Measurements from ENCODE around the gene ABHD2.

DNA sequence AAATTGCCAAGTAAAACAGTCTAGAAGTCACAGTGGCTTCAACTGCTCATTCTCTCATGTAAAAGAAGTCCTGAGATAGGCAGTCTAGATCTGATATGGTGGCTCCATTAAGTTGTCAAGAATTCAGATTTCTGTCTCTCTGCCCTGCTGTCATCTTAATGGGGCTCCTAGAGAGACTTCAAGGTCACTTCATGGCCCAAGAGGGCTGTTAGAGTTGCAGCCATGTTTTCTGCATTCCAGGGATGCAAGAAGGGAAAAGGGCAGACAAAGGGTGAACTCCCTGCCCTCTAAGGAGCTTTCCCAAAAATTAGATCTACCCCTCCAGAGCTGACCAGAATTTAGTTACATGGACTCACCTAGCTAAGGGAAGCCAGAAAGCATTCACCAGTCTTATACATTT, 23.1 kb downstream of the ABHD2 start:
- TF ChIP-seq, protein P1, sequence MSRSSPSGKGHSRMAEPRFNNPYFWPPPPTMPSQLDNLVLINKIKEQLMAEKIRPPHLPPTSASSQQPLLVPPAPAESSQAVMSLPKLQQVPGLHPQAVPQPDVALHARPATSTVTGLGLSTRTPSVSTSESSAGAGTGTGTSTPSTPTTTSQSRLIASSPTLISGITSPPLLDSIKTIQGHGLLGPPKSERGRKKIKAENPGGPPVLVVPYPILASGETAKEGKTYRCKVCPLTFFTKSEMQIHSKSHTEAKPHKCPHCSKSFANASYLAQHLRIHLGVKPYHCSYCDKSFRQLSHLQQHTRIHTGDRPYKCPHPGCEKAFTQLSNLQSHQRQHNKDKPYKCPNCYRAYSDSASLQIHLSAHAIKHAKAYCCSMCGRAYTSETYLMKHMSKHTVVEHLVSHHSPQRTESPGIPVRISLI (tag by site-specific recombination; IDR thresholded peaks at IDR 0.05) = no peak
- TF ChIP-seq ZNF274 (IDR thresholded peaks at IDR 0.05; ENCODE audit: low read length) = no peak
- TF ChIP-seq ZNF274 (tag by site-specific recombination; IDR thresholded peaks at IDR 0.05; ENCODE audit: borderline replicate concordance) = no peak
- TF ChIP-seq, protein P2, sequence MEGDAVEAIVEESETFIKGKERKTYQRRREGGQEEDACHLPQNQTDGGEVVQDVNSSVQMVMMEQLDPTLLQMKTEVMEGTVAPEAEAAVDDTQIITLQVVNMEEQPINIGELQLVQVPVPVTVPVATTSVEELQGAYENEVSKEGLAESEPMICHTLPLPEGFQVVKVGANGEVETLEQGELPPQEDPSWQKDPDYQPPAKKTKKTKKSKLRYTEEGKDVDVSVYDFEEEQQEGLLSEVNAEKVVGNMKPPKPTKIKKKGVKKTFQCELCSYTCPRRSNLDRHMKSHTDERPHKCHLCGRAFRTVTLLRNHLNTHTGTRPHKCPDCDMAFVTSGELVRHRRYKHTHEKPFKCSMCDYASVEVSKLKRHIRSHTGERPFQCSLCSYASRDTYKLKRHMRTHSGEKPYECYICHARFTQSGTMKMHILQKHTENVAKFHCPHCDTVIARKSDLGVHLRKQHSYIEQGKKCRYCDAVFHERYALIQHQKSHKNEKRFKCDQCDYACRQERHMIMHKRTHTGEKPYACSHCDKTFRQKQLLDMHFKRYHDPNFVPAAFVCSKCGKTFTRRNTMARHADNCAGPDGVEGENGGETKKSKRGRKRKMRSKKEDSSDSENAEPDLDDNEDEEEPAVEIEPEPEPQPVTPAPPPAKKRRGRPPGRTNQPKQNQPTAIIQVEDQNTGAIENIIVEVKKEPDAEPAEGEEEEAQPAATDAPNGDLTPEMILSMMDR (tag by site-specific recombination; IDR thresholded peaks at IDR 0.05) = no peak
- no peak for TF ChIP-seq REST (tag by site-specific recombination; IDR thresholded peaks at IDR 0.05)

Measured in HEK293 (cell line).